ENCODE data around the gene FZD10. TPM values are rescaled to one million over a fixed set of nuclear protein-coding genes. Genes with fewer than 3 reads are reported as not detected.

The FZD10 gene
- total and polyA plus RNA-seq, 2 of the 4 experiments (the other 2 are of a cell fraction) = not detected

- H4K20me1 ChIP-seq (ENCODE audit: insufficient read depth, low read length) = no peaks in the 10 kb centered on the region
- H3K36me3 ChIP-seq (ENCODE audit: control insufficient read depth, insufficient read depth, low read length) = no peaks in the 10 kb centered on the region
- H4K91ac ChIP-seq (ENCODE audit: insufficient read depth, low read depth, low read length) = no peak overlapping the region
- H3K27ac ChIP-seq (ENCODE audit: insufficient read depth, low read length) = no peak overlapping the region
- H2AFZ ChIP-seq (replicated peaks; ENCODE audit: low read length, poor library complexity) = no peak overlapping the region
- H3K23ac ChIP-seq (ENCODE audit: low read depth, low read length) = no peak overlapping the region
- dilution Hi-C loops (cut with HindIII; ENCODE audit: low sequenced_read_pairs, unreplicated experiment) = no loop called here
- no peaks in the 10 kb centered on the region for H3K79me1 ChIP-seq (ENCODE audit: low read depth in 1 of 2, low read length in 2 of 2)
- peaks cover 28% of the 10 kb centered on the region for H3K9me3 ChIP-seq (ENCODE audit: control insufficient read depth, insufficient read depth, low read length)
- ChIA-PET CTCF (no interaction called here), POLR2A (ENCODE audit: unreplicated experiment) (no interaction called here)
- no peaks in the 10 kb centered on the region for H3K9me1 ChIP-seq (ENCODE audit: insufficient read depth, low read length)
- H3K4me2 ChIP-seq (ENCODE audit: low read depth, low read length) = no peak overlapping the region
- no peak overlapping the region for H3K9ac ChIP-seq (ENCODE audit: low read depth, low read length)
- BruUV-seq (replicated peaks) = no TSS peak
- H2AK9ac ChIP-seq (replicated peaks; ENCODE audit: low read depth, low read length, poor library complexity) = no peak overlapping the region
- H3K4me3 ChIP-seq (ENCODE audit: insufficient read depth, low read depth, low read length) = no peak overlapping the region
- H3K27me3 ChIP-seq (ENCODE audit: control insufficient read depth, insufficient read depth, low read length) = no peaks in the 10 kb centered on the region
- ATAC-seq (ENCODE audit: low read depth) (no peak), DNase-seq (no peak)
- no peak overlapping the region for H3K18ac ChIP-seq (ENCODE audit: low read depth, low read length)
- no peak overlapping the region for H2AK5ac ChIP-seq (ENCODE audit: low read depth, low read length)
- no peak overlapping the region for H3K56ac ChIP-seq (ENCODE audit: extremely low read depth, insufficient read depth, low read length)
- in situ Hi-C loops (cut with MboI; ENCODE audit: low sequenced_read_pairs) = no loop called here
- no peak overlapping the region for H3K4ac ChIP-seq (ENCODE audit: low read depth, low read length)
- no CpG with 5 or more reads among the region's 10 CpGs for WGBS, 2 experiments (ENCODE audit: extremely low coverage in 2 of 2, insufficient read length in 1 of 2)
- no peak overlapping the region for H3K14ac ChIP-seq (replicated peaks; ENCODE audit: low read depth, low read length)
- H2BK20ac ChIP-seq (ENCODE audit: low read depth, low read length) = no peak overlapping the region
- no peak overlapping the region for H2BK15ac ChIP-seq (ENCODE audit: low read depth, low read length)
- H2BK5ac ChIP-seq (ENCODE audit: low read depth, low read length, poor library complexity, severe bottlenecking) = no peak overlapping the region
- no peaks in the 10 kb centered on the region for H3K4me1 ChIP-seq (ENCODE audit: control insufficient read depth, insufficient read depth, low read length)
- no peak overlapping the region for H4K8ac ChIP-seq (ENCODE audit: low read depth in 2 of 2, low read length in 2 of 2)
- no peak for TF ChIP-seq FOS (IDR thresholded peaks at IDR 0.05; ENCODE audit: low read depth, low read length)
- TF ChIP-seq POLR2A (IDR thresholded peaks at IDR 0.05; ENCODE audit: low read depth, low read length) = no peak
- TF ChIP-seq NFE2L2 (IDR thresholded peaks at IDR 0.05; ENCODE audit: low read depth, low read length) = no peak
- TF ChIP-seq CTCF (conservative IDR thresholded peaks at IDR 0.05; ENCODE audit: low read depth, low read length) = no peak
- TF ChIP-seq USF2 (IDR thresholded peaks at IDR 0.05; ENCODE audit: low read depth, low read length) = no peak
- no peak for TF ChIP-seq CEBPB (IDR thresholded peaks at IDR 0.05; ENCODE audit: low read depth, low read length)
- TF ChIP-seq BHLHE40 (IDR thresholded peaks at IDR 0.05; ENCODE audit: low read depth, low read length) = no peak
- TF ChIP-seq RFX5 (IDR thresholded peaks at IDR 0.05; ENCODE audit: low read depth, low read length) = no peak
- TF ChIP-seq MXI1 (IDR thresholded peaks at IDR 0.05; ENCODE audit: borderline replicate concordance, low read depth, low read length) = no peak
- TF ChIP-seq SMC3 (IDR thresholded peaks at IDR 0.05; ENCODE audit: low read depth, low read length) = no peak
- TF ChIP-seq MAZ (IDR thresholded peaks at IDR 0.05; ENCODE audit: borderline replicate concordance, low read depth, low read length) = no peak
- no peak for TF ChIP-seq MAFK (IDR thresholded peaks at IDR 0.05; ENCODE audit: low read depth, low read length)
- TF ChIP-seq RAD21 (IDR thresholded peaks at IDR 0.05; ENCODE audit: low read length) = no peak
- no peak for TF ChIP-seq CHD1 (IDR thresholded peaks at IDR 0.05; ENCODE audit: low read depth, low read length)
- TF ChIP-seq RCOR1 (IDR thresholded peaks at IDR 0.05; ENCODE audit: insufficient replicate concordance, low read length) = no peak
- TF ChIP-seq, protein P1, sequence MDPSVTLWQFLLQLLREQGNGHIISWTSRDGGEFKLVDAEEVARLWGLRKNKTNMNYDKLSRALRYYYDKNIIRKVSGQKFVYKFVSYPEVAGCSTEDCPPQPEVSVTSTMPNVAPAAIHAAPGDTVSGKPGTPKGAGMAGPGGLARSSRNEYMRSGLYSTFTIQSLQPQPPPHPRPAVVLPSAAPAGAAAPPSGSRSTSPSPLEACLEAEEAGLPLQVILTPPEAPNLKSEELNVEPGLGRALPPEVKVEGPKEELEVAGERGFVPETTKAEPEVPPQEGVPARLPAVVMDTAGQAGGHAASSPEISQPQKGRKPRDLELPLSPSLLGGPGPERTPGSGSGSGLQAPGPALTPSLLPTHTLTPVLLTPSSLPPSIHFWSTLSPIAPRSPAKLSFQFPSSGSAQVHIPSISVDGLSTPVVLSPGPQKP (IDR thresholded peaks at IDR 0.05; ENCODE audit: borderline replicate concordance, low read depth, low read length) = no peak
- H2BK120ac ChIP-seq (ENCODE audit: low read depth, low read length) = no peak overlapping the region
- H4K5ac ChIP-seq (ENCODE audit: low read depth, low read length) = no peak overlapping the region
- intact Hi-C loops (cut with micrococcal nuclease) = no loop called here
Observed at GRCh38 chr12:130155416-130156073, 6.7 kb upstream of the FZD10 start.

All from IMR-90 (cell line).